ENCODE results near the gene INSRR.

The INSRR gene

GRCh38 chr1:156858959-156859522 is at the start of gene INSRR:
Gene INSRR (minus strand): TSS chr1:156859117. CDS start chr1:156858621, 496 bp downstream.
- no peak for FAIRE-seq
- DNase-seq (ENCODE audit: low spot score): no peak

GRCh38 chr1:156908541-156908940 is 49.6 kb upstream of the INSRR start:
- DNase-seq (ENCODE audit: low spot score): no peak

GRCh38 chr1:156906206-156906906 is 47.4 kb upstream of the INSRR start:
- no peak for DNase-seq (ENCODE audit: low spot score)
- FAIRE-seq: no peak

More at GRCh38 chr1:156908541-156908940, 49.6 kb upstream of the INSRR start:
- FAIRE-seq: no peak

- FAIRE-seq (no peak), DNase-seq (ENCODE audit: low spot score) (no peak)
These were observed 46.7 kb upstream of the INSRR start for GRCh38 chr1:156905651-156906050.

GRCh38 chr1:156905176-156905575 is 46.3 kb upstream of the INSRR start:
- no peak for FAIRE-seq

GRCh38 chr1:156904187-156904959 is 45.5 kb upstream of the INSRR start:
- FAIRE-seq: no peak
- DNase-seq (ENCODE audit: low spot score): no peak

More at GRCh38 chr1:156905176-156905575, 46.3 kb upstream of the INSRR start:
- no peak for DNase-seq (ENCODE audit: low spot score)

GRCh38 chr1:156903328-156904091 is 44.6 kb upstream of the INSRR start:
- DNase-seq (ENCODE audit: low spot score) (no peak), FAIRE-seq (no peak)

GRCh38 chr1:156901966-156902915 is 43.3 kb upstream of the INSRR start:
- no peak for FAIRE-seq

GRCh38 chr1:156901590-156901900 is 42.6 kb upstream of the INSRR start:
- DNase-seq (ENCODE audit: low spot score) (no peak), FAIRE-seq (no peak)

More at GRCh38 chr1:156901966-156902915, 43.3 kb upstream of the INSRR start:
- no peak for DNase-seq (ENCODE audit: low spot score)

- DNase-seq (ENCODE audit: low spot score): no peak
- no peak for FAIRE-seq
These were observed 42.1 kb upstream of the INSRR start for GRCh38 chr1:156900896-156901589.

GRCh38 chr1:156899956-156900718 is 41.2 kb upstream of the INSRR start:
- FAIRE-seq: no peak
- DNase-seq (ENCODE audit: low spot score): no peak

- no peak for FAIRE-seq
- DNase-seq (ENCODE audit: low spot score): no peak
These were observed 40.2 kb upstream of the INSRR start for GRCh38 chr1:156898971-156899664.

- DNase-seq (ENCODE audit: low spot score) (peak; percentile 58), FAIRE-seq (peak; percentile 79)
These were observed 39.2 kb upstream of the INSRR start for GRCh38 chr1:156898161-156898566.

GRCh38 chr1:156897078-156897825 is 38.3 kb upstream of the INSRR start:
- no peak for FAIRE-seq
- DNase-seq (ENCODE audit: low spot score): peak; percentile 83

GRCh38 chr1:156896490-156897033 is 37.6 kb upstream of the INSRR start:
- FAIRE-seq: peak; percentile 17
- peak; percentile 97 for DNase-seq (ENCODE audit: low spot score)

- no peak for FAIRE-seq
These were observed 37.0 kb upstream of the INSRR start for GRCh38 chr1:156895927-156896326.

GRCh38 chr1:156895455-156895812 is 36.5 kb upstream of the INSRR start:
- FAIRE-seq (no peak), DNase-seq (ENCODE audit: low spot score) (no peak)

More at GRCh38 chr1:156895927-156896326, 37.0 kb upstream of the INSRR start:
- no peak for DNase-seq (ENCODE audit: low spot score)

All from urothelium cell line (cell line).